GM21367 (cell line): ENCODE results near the gene CRACDL.

ENCODE experiments used
- ATAC-seq: cut with Tn5 transposase; IDR thresholded peaks from one replicate; pipeline ENCODE4 v1.9.1; 2021; ENCODE audit not compliant: unreplicated experiment

Gene CRACDL

DNA sequence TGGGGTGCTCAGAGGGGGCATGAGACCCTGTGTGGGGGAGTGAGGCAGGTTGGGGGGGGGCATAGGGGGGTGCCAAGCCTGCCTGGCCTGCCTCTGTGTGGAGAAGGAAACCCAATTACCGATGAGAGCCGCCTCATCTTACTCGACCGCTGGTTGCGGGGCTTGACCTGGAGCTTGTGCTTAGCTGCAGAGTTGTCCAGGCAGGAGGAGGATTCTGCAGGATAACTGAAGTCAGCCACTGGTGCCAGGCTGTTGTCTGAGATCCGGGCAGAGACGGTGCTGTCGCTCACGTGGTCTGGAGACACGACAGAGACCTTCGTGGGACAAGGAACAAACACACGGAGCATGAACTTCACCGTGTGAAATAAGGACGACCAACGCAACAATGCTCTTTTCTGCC lies 109.2 kb downstream of the CRACDL start:
- ATAC-seq, result no peak

DNA sequence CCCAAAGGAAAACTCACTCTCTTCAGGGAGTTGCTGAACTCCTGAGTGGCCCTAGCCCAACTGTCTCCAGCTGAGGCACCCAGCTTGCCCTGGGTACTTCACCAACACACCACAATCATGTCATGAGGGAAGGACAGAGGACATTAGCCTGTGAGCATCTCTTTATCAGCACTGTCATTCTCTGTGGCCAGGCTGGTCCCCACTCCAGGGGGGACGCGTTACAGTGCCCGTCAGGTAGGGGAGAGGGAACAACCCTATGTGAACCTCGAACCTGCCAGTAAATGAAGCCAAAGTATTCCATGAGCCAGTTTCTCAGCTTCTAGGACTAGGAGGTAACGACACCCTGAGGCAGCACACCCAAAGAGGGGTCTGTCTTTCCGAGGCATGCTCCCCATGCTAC lies 110.2 kb downstream of the CRACDL start:
- no peak for ATAC-seq

DNA sequence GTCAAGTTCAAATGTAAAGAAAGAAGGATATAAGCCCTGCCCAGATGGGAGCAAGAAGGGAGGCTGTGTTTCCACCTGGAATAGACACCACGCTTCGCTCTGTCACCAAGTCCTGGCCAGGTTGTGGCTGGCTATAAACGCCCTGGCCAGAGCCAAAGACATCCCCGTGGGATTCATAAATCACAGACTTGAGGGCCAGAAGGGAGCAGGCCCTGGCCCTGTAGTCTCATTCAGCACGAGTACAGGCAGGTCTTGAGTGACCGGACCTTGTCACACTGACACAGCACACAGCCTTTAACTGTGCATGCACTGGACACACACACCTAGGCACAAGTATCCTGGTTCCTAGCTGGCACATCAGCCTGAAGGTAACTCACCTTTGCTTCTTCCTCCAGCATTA lies 110.6 kb downstream of the CRACDL start:
- ATAC-seq, result no peak

DNA sequence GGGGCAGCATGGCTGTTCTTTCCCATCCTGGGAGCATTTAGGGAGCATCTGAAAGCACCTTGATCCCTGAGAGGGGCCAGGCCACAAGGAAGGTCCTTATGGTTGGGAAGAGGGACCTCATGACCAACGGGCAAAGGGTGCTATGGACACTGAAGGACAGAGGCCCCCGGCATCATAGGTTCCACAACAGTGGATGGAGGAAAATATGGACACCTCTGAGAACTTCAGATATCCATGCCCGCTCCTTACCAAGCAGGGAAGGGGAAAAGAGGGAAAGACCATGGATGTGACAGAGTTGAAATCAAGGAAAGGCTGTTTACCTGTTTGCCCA lies 111.0 kb downstream of the CRACDL start:
- no peak for ATAC-seq

DNA sequence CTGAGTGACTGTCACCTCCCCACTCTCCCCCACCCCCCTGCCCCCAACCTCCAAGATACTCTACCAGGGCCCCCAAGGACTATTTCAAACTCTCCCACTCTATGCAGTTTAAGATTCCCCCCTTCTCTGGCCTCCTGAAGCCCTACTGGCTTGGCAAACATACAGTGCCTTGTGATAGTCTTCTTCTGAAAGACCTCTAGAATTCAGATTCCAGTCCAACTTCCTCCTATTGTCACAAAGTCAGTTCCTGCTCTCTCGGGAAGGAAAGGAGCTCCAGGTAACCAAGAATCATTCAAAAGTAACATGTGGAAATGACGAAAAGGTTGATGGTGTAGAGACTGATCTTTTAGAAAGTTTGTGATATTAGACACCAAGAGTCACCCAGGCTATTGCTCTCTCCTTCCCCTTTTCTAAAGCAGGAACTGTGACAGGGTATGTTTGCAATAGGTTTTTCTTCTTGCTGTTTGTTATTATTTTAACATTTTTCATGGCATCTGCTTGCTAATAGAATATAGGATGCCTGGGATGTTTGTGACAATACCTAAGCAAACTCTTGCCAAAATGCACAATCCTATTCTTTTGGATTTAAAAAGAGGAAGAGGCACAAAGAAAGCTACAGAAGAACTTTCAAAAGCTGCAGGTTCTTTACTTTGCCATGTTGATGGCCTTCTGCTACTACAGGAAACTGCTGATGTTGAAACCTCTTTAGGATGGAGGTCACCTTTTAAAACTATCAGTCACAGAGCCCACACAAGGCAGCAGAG lies 111.6 kb downstream of the CRACDL start:
- ATAC-seq, result no peak

DNA sequence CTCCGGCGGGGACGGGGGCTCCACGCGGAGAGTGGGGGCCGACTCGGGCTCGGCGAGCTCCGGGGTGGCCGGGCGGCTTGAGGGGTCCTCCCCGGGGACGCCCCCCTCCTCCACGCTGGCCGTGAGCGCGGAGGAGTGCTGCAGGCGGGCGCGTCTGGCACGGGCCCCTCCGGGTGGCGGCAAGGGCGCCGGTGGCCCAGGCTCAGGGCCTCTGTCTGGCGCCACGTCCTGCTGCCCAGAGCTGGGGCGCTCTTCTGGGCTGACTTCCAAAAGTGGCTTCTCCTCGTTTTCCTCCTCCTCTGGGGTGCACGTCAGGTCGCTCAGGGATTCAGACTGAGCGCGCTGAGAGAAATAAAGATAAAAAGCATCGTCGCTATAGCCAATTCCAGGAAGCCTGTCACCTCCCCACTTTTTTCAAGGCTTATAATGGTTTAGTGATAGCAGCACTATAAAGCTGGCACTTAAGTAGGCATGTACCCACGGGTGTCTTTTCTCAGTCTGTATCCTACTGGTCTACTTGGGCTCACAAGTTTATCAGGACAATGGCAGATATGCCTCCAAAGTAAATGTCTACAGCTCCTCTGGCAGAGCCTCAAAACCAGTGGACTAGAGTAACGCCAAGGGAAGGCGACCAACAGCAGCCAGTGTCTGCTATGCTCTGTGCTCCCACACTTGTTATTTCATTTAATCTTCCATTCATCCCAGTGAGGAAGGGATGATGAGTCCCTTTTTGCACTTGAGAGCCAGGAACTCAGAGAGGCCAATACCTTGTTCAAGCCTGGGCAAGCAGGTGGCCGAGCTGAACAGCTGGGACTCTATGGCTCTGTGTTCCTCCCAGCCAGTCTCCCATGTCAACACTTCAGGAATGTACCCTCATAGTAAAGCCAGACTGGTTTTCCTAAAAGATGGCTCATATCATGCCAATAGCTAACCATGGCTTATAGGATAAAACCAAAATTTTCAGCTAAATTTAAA lies 112.5 kb downstream of the CRACDL start:
- ATAC-seq, result no peak

DNA sequence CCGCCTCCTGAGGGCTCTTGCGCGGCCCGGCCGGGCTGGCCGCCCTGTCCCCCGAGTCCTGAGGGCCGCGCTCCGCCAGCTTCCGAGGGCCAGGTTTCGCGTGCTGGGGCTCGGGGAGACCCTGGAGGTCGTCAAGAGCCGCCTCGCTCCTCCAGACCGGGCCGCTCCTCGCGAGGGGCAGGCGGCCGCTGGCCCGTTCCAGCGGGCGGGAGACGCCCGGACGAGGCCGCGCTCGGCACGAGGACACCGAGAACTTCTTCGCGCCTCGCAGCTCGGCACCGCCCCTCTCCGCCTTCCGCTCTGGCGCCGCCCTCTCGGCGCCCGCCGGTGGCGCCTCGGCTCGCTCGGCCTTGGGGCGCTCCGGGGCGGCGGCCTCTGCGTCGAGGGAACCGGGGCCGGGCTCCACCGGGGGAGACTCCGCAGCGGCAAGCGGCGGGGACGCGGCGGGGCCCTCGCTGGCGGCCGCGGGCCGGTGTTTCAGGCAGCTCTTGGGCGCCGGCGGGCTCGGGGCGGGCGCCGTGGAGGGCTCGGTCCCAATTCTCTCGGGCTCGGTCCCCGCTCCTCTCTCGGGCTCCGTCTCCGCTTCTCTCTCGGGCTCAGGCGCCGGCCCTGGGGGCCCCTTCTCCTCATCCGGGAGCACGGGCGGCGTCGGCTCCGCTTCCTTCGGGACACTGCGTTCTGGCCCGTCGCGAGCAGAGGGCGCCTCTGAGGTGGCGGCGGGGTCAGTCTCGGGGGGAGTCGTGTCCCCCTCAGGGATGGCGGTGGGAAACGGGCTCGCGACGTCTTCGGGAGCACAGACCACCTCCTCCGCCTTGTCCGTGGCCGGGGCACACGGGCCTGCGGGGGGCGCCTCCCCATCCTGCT lies 113.5 kb downstream of the CRACDL start:
- no peak for ATAC-seq

DNA sequence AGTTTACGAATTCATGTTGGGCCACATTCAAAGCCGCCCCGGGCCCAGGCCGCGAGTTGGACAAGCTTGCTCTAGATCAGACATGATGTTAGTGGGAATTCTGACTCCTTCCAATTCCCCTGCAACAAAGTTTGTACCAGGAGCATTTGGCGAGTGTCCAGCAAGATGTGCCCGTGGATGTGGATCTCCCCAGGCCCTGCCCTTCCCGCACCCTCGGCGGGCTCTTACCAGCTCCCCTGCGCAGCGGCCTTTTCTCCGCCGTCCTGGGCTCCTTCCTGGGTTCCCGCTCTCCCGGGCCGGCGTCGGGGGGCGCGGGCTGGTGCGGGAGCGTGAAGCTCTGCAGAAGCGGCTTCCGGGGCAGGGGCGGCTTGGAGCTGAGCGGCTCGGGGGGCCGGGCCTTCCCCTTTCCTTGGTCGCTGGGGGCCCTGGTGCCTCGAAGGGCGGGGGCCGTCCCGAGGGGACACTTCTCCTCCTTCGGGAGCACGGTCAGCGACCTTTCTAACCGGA lies 114.3 kb downstream of the CRACDL start:
- ATAC-seq, result no peak

DNA sequence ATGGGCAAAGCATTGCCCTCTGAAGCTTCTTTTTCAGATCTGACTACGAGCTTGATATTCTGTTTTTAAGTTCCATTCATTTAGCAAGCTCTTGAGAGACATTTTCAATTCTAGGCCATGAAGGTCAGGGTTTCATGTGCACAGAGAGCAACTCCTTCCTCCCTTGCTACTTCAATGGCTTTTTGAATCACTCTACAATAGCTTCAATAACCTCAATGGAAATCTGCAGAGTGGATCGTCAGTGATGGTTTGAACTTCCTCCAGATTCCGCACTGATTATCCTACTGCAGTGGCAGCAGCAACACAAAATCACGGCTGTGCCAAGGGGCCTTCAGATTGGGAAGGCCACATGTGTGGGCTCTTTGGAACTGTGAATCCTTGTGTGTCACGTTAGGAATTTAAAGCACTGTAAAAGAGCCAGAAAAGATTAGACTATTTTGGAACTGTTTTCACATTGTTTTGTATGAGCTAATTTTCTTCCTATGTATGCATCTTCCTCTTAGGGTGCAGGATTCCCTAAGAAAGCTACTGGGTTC lies 116.7 kb downstream of the CRACDL start:
- ATAC-seq, result no peak

DNA sequence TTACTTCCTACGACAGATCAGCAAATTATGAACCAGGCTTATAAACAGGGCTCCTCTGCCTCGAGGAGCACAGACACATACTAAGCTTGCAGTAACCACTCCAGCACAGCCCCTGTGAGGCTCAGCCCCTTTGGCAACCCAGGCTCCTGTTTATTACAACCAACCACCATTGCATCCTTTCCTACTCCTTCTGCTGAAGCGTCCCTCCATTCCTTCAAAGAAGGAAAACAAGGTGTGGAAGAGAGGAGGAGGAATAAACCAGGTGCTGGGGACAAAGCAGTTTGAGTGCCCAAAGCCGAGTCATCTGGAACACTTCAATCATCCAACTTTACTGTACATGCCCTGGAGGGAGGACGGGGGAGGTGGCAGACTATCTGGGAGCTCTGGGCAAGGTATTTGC lies 117.9 kb downstream of the CRACDL start:
- ATAC-seq, result no peak

DNA sequence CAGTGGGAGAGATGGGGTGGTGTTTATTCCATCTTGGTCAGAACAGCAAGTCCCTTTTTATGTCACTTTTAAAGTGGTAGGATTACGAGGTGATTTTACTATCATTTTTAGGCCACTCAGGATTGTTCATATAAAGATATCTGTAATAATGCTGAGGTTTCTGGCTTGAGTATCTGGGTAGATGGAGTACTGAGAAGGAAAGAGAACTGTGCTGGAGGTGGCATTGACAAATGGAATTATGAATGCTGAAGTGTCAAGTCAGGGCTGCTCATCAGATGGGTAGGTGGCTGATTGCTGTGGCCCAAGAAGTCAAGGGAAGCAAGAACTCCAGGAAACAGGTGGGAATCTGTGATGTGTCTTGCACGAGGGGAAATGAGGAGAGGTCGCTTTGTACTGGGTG lies 119.7 kb downstream of the CRACDL start:
- no peak for ATAC-seq

DNA sequence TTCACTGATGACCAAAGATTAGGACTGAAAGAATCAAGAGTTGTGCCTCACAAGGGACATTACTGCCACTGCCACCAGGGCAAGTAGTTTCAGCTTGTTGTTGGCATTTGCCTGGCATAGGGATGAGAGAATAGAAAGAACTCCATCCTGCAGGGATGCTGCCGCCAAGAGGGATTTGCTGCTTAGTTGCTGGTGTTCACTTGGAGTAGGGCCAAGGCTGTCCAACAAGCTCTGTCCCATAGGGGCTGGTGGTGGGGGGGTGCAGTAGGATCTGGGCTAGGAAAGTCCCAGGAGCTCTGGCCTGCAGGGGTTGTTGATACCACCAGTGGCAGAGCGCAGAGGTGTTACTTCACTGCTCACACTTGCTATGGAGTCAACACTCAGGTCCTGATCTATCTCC lies 120.2 kb downstream of the CRACDL start:
- no peak for ATAC-seq

DNA sequence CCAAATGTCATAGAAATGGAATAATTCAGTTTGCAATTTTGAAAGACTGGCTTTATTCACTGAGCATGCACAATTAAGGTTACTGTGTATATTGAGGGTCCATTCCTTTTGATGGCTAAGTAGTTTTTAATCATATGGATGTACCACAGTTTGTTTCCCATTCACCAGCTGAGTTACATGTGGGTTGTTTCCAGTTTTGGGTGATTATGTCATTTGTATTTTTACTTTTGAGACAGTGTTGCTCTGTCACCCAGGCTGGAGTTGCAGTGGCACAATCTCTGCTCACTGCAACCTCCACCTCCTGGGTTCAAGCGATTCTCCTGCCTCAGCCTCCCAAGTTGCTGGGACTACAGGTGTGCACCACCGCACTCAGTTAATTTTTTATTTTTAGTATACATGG lies 124.3 kb downstream of the CRACDL start:
- no peak for ATAC-seq

DNA sequence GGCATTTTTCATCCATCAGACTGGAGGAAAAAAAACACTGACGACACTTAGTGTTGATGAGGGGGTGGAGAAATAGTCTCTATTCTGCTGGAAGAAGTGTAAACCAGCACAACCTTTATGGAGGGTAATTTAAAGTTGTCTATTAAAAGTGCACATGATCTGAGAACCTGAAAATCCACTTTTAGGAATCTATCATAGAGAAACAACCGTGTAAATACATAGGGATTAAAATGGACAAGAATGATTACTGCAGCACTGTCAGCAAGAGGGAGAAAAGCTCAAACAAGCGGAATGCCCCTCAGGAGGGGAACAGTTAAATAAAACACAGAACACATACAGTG lies 125.5 kb downstream of the CRACDL start:
- ATAC-seq, result no peak

DNA sequence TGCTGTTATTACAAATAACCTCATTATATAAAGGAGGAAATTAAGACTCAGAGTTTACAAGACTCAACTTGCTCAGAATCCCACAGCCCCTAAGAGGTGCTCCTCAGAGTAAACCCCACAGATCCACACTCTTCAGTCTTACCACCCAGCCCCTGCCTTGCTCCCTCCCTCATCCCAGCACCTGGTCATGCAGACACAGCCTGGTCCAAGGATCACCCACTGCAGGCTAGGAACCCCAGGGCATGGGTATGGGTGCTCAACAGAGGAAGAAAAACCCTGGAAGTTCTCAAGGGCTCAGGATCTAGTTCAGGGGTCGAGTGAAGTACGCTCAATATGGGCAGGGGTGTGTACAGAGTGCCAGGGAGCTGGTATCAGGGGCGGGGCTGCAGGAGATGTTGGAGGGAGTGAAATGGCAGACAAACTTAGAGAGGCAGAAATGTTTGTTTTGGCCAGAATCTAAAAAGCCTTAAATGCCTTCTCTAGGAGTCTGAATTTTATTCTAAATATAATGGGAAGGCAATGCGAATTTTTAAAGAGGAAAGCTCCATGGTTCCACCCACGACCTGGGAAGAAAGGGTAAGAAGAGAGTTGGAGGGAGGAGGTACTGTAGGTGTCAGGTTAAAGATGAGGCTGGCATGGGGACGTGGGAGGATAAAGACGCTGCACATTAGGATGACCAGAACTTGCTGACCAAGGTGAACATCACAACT lies 126.0 kb downstream of the CRACDL start:
- ATAC-seq, result no peak

DNA sequence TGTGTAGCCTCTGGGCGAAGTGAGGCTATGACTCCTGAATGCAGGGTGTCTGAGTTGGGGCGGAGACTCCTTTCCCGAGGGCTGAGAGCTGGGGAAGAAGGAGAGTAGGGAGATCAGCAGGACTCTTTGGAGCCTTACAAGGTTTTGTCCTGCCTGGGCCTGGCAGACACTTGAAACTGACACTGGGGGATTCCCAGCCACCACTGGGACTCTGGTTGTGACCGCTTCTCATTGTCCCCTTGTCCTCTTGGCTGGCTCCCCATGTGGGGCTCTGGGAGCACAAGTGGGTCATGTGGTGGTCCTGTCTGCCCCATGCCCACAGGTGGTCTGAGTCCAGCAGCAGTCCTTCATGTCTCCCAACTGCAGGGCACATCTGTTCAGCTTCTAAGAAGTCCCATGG lies 126.9 kb downstream of the CRACDL start:
- ATAC-seq, result no peak

DNA sequence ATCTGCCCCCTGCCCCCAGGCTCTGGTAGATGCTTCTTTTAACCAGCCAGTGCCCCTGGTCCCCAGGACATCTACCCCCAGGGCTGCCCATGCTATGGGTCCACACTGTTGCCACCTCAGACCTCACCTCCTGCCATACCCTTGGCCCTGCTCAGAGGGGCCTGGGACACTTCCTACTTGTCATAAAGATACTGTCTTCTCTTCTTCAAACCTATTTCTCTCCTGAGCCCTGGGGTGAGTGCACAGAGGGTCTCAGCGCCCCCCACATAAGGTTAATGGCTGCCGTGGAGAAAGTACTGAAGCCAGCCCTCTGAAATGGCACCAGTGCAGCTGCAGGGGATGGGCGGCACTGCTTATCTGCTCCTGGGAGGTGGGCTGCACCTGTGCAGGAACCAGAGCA lies 127.5 kb downstream of the CRACDL start:
- no peak for ATAC-seq

DNA sequence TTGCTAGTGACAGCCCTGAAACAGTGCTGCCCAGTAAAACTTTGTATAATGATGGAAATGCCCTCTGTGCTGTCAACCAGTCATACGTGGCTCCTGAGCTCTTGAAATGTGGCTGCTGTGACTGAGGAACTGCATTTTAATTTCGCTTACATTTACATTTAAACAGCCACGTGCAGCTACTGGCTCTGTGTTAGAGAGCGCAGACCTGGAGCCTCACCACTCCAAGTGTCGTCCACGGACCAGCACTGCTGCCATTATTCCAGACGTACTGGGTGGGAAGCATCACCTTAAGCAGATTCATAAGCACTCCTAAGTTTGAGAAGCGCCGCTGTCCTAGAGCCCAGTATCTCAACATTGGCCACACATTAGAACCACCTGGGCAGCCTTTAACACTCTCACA lies 128.1 kb downstream of the CRACDL start:
- no peak for ATAC-seq

DNA sequence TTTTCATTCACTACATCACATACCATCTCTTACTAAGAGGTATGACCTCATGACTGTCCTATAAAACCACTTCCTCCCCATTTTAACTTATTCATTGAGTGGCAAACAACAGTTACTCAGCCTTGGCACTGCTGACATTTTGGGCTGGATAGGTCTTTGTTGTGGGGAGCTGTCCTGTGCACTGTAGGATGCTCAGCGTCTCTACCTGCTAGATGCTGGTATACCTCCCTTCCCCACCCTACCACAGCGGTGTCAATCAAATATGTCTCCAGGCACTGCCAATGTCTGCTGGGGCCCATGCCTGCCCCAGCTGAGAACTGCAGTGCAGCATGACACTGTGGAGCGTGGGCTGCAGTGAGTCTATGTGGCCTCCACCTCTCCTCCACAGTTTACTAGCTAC lies 128.8 kb downstream of the CRACDL start:
- no peak for ATAC-seq

DNA sequence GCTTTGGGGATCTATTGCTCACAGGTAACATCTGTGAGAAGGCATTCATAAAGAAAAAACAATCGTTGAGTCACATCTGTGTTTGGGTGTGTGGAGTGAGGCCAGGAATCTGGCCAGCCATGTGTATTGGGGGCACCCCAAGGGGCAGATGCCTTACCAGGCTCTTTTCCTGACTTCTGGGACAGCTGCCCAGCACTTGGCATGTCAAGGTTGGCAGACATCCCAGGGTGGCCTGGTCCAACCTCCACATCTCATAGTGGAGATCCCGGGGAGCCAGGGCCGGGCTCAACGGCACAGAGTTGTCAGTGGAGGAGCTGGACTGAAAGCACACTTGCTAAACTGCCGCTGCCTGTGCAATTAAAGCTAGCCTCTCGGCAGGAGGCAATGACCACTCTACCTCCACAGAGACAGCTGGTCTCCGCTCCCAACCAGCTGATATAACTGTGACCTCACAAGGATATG lies 129.8 kb downstream of the CRACDL start:
- no peak for ATAC-seq
